Measurements from ENCODE around the gene DMRT2.

The DMRT2 gene

GRCh38 chr9:1085086-1085485, 34.9 kb downstream of the DMRT2 start:
- TF ChIP-seq, protein P1, sequence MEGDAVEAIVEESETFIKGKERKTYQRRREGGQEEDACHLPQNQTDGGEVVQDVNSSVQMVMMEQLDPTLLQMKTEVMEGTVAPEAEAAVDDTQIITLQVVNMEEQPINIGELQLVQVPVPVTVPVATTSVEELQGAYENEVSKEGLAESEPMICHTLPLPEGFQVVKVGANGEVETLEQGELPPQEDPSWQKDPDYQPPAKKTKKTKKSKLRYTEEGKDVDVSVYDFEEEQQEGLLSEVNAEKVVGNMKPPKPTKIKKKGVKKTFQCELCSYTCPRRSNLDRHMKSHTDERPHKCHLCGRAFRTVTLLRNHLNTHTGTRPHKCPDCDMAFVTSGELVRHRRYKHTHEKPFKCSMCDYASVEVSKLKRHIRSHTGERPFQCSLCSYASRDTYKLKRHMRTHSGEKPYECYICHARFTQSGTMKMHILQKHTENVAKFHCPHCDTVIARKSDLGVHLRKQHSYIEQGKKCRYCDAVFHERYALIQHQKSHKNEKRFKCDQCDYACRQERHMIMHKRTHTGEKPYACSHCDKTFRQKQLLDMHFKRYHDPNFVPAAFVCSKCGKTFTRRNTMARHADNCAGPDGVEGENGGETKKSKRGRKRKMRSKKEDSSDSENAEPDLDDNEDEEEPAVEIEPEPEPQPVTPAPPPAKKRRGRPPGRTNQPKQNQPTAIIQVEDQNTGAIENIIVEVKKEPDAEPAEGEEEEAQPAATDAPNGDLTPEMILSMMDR (IDR thresholded peaks at IDR 0.05; ENCODE audit: low read depth, low read length), result no peak

GRCh38 chr9:1086517-1086916, 36.4 kb downstream of the DMRT2 start:
- TF ChIP-seq, protein P1 (IDR thresholded peaks at IDR 0.05; ENCODE audit: low read depth, low read length), result no peak
- no peak overlapping the region for H3K4me3 ChIP-seq (ENCODE audit: low read depth, low read length)

More at GRCh38 chr9:1085086-1085485, 34.9 kb downstream of the DMRT2 start:
- no peak overlapping the region for H3K4me3 ChIP-seq (ENCODE audit: low read depth, low read length)

DNA sequence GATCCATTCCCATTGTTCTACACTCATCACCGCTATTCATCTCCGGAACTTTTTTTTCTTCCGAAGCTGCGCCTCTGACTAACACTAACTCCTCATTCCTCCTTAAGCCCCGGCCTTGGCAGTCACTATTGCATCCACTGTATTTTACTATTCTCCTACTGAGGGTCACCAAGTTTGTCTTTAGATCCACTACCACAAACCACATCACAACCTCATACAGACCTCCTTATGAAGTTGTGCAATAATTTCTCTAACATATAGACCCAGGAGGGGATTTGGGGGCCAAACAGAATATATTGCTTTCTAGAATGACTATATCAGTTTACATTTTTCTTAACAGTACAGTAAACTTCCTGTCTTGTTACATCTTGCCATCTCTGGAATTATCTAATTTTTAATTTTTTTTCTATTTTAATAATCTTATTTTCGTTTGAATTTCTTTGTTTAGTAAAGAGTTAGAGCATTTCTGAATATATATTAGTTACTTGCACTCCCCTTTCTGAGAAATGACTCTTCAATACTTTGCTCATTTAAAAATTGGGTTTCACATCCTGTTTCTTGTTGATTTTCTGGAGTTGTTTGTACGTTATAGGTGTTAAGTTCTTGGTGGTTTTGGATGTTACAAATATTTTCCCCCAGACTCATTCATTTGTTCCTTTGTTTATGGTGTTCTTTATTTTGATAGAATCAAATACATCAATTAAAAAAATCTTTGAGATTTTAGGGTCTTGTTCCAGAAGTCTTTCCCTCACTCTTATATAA, 37.1 kb downstream of the DMRT2 start:
- no peak overlapping the region for H3K4me3 ChIP-seq (ENCODE audit: low read depth, low read length)
- TF ChIP-seq, protein P1 (IDR thresholded peaks at IDR 0.05; ENCODE audit: low read depth, low read length), result no peak

DNA sequence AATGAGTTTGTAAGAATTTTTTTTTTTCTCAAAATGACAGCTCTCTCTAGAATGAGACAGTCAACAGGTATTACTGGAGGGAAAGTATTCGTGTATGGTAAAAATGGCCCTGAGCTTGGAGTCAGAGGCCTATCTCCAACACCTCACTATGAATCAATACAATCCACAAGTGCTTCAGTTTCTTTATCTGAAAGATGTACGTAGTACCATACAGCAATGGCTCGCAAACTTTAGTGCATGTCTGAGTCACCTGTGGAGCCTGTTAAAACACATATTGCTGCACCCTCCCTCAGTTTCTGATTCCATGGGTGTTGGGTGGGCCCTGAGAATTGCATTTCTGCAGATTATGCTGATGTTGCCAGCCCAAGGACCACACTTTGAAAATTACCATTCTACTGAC, 44.6 kb downstream of the DMRT2 start:
- no peak overlapping the region for H3K4me3 ChIP-seq (ENCODE audit: low read depth, low read length)
- TF ChIP-seq, protein P1 (IDR thresholded peaks at IDR 0.05; ENCODE audit: low read depth, low read length), result no peak

DNA sequence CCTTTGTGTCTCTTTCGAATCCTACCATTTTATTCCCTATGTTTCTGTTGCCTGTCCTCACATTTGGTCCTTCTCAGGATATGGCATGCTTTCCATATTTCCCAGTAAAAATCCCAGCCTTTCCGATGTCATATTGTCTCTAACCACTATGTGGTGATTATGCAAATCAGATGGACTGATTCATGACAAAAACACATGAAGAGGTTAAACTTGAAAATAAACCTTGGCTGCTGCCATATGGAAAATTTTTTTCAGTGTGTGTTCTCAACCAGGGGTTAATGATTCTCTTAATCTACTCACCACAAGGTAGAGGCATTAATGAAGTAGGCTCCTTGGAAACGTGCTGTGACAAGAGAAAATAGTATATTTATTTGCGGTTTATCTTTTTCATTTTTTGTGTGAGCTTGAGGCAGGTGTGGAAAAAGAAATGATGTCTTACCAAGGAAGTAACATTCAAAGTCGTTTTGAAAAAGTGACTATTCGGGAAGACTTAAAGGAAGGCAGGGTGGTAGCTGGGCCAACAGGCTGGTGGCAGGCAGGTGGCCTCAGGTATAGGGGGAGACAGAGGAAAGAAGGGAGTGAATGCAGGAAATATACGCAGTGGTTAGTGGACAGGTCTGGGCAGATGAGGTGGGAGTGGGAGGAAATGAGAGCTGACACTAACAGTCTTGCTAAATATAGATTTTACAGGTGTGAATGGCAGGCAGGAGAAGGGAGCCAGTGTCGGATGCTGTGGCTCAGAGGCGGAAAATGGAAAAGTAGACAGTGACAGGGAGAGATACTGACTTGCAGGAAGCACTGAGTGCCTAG, 46.2 kb downstream of the DMRT2 start:
- TF ChIP-seq, protein P1 (IDR thresholded peaks at IDR 0.05; ENCODE audit: low read depth, low read length), result no peak
- H3K4me3 ChIP-seq (ENCODE audit: low read depth, low read length), result no peak overlapping the region

DNA sequence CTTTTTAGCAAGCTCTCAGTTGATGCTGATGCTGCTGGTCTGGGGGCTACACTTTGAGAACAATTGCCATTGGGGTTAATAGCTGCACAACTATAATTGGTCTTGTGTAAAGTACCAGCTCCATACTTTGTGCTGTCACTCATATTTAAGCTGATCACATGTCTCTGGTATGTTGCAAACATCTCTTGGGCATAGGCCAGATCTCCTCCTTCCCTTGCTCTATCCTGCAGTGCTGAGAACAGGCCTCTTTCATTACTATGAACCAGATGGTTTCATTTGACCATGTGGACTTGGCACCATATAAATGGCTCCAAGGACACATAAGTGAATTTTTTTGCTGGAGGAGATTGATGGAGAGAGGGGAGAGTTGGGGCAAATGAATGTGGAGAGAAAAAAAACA, 48.4 kb downstream of the DMRT2 start:
- no peak overlapping the region for H3K4me3 ChIP-seq (ENCODE audit: low read depth, low read length)
- TF ChIP-seq, protein P1 (IDR thresholded peaks at IDR 0.05; ENCODE audit: low read depth, low read length), result no peak

DNA sequence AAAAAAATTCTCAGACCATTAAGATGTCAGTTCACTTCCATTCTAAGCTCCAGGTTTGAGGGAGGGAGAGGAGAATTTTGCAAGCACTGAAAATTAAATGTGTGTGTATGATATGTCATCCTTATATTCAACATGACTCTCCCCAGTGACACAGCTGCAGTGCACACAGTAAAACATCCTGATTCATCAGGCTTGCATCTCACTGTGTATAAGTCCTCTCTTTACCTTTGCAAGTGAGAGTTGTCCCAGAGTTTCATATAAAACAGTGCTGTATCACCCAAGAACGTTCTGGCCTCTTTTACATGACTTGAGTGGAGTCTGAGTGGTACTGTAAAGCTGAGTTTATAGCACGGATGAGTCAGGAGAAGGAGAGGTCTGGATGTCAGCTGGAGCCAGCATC, 50.0 kb downstream of the DMRT2 start:
- TF ChIP-seq, protein P1 (IDR thresholded peaks at IDR 0.05; ENCODE audit: low read depth, low read length), result no peak
- no peak overlapping the region for H3K4me3 ChIP-seq (ENCODE audit: low read depth, low read length)
